SU-DHL-6 (cell line): ENCODE data around the gene PRDM16.

ENCODE experiments used
- H2AFZ ChIP-seq: fragments of 200-600 bp; sonication (generic); 2 replicates; pipeline ENCODE4 v1.6.1; 2014; ENCODE audit warnings: low read depth, mild to moderate bottlenecking, moderate library complexity, mixed read lengths, antibody characterized with exemption, low read length; ENCODE audit not compliant: severe bottlenecking
- H3F3A ChIP-seq: fragments of 200-600 bp; shearing (Covaris generic); 2 replicates; pipeline ENCODE4 v1.6.0; 2016; ENCODE audit warnings: antibody characterized with exemption, mild to moderate bottlenecking; ENCODE audit not compliant: insufficient read depth
- H3K27ac ChIP-seq: fragments of 200-600 bp; sonication (generic); 2 replicates; pipeline ENCODE4 v1.5.1; 2016; ENCODE audit warnings: low read depth, mild to moderate bottlenecking, low read length, moderate library complexity, mixed read lengths
- H3K27me3 ChIP-seq: fragments of 200-600 bp; sonication (generic), shearing (Covaris generic); 2 replicates; pipeline ENCODE4 v1.6.0; 2014; ENCODE audit warnings: mild to moderate bottlenecking, low read length
- H3K36me3 ChIP-seq: fragments of 200-600 bp; sonication (generic); 2 replicates; pipeline ENCODE4 v1.6.1; 2014; ENCODE audit warnings: mild to moderate bottlenecking, low read length, mixed read lengths
- H3K4me2 ChIP-seq: fragments of 300-600, 200-600 bp; shearing (Covaris generic), sonication (generic); 2 replicates; pipeline ENCODE4 v1.6.0; 2014; ENCODE audit warnings: low read length, low read depth, mild to moderate bottlenecking; ENCODE audit not compliant: poor library complexity, severe bottlenecking
- H3K4me3 ChIP-seq: fragments of 200-600 bp; sonication (generic); 2 replicates; pipeline ENCODE4 v1.5.1; 2014; ENCODE audit warnings: antibody characterized with exemption, low read length, mild to moderate bottlenecking, mixed read lengths; ENCODE audit not compliant: insufficient read depth, poor library complexity, severe bottlenecking
- H3K79me2 ChIP-seq: fragments of 200-600 bp; sonication (generic); 2 replicates; pipeline ENCODE4 v1.6.1; 2014; ENCODE audit warnings: mild to moderate bottlenecking, low read length, moderate library complexity; ENCODE audit not compliant: insufficient read depth
- H3K9ac ChIP-seq: fragments of 200-600 bp; sonication (generic); 2 replicates; pipeline ENCODE4 v1.7.0; 2014; ENCODE audit warnings: mild to moderate bottlenecking, low read length
- H3K9me2 ChIP-seq: fragments of 200-600 bp; sonication (generic); replicated peaks from 2 replicates; pipeline ENCODE4 v1.6.1; 2014; ENCODE audit warnings: low read length; ENCODE audit not compliant: insufficient read depth
- H3K9me3 ChIP-seq: fragments of 200-600 bp; sonication (generic); 2 replicates; pipeline ENCODE4 v1.6.1; 2014; ENCODE audit warnings: low read length, mixed read lengths; ENCODE audit not compliant: insufficient read depth
- H4K20me1 ChIP-seq: fragments of 200-600 bp; sonication (generic); 2 replicates; pipeline ENCODE4 v1.6.1; 2014; ENCODE audit warnings: low read depth, mild to moderate bottlenecking, antibody characterized with exemption, low read length, moderate library complexity, mixed read lengths
- CTCF ChIP-seq: fragments of 200-600 bp; sonication (generic); IDR thresholded peaks from one replicate; pipeline ENCODE4 v1.5.1; 2017; ENCODE audit warnings: antibody characterized with exemption, mild to moderate bottlenecking, low read length, moderate library complexity; ENCODE audit not compliant: insufficient read depth, poor library complexity, severe bottlenecking
- EZH2phosphoT487 ChIP-seq: fragments of 200-600 bp; sonication (generic), shearing (Covaris generic); conservative IDR thresholded peaks from 2 replicates; pipeline ENCODE4 v1.6.1; 2018; ENCODE audit warnings: mild to moderate bottlenecking, antibody characterized with exemption, low read length, moderate library complexity, mixed read lengths

PRDM16 gene

GRCh38 chr1:3430820-3431219 lies 361.8 kb downstream of the PRDM16 start:
- Histone ChIP-seq H3K4me3 (no peak overlapping the region), H2AFZ (no peak overlapping the region), H3K4me2 (no peak overlapping the region), H3K27me3 (no peaks in the 10 kb centered on the region), H3K27ac (no peak overlapping the region), H3K9me2 (no peaks in the 10 kb centered on the region), H3K9ac (no peak overlapping the region), H3K36me3 (no peaks in the 10 kb centered on the region), H3F3A (no peaks in the 10 kb centered on the region), H3K79me2 (no peaks in the 10 kb centered on the region), H3K9me3 (no peaks in the 10 kb centered on the region), H4K20me1 (no peaks in the 10 kb centered on the region)
- TF ChIP-seq EZH2phosphoT487 (no peak), CTCF (no peak)

GRCh38 chr1:3431266-3431665 lies 362.3 kb downstream of the PRDM16 start:
- TF ChIP-seq CTCF, result no peak
- H3K27ac ChIP-seq, result no peak overlapping the region
- H4K20me1 ChIP-seq, result no peaks in the 10 kb centered on the region
- no peaks in the 10 kb centered on the region for H3K9me2 ChIP-seq
- no peaks in the 10 kb centered on the region for H3K9me3 ChIP-seq
- H3K9ac ChIP-seq, result no peak overlapping the region
- H3K36me3 ChIP-seq, result no peaks in the 10 kb centered on the region
- H2AFZ ChIP-seq, result no peak overlapping the region
- no peak overlapping the region for H3K4me3 ChIP-seq
- H3F3A ChIP-seq, result no peaks in the 10 kb centered on the region
- no peaks in the 10 kb centered on the region for H3K27me3 ChIP-seq
- H3K4me2 ChIP-seq, result no peak overlapping the region
- H3K79me2 ChIP-seq, result no peaks in the 10 kb centered on the region

- Histone ChIP-seq H3K9ac (no peak overlapping the region), H3K27ac (no peak overlapping the region), H3K4me3 (no peak overlapping the region), H4K20me1 (no peaks in the 10 kb centered on the region), H3K27me3 (no peaks in the 10 kb centered on the region), H3F3A (no peaks in the 10 kb centered on the region), H3K9me3 (no peaks in the 10 kb centered on the region), H3K79me2 (no peaks in the 10 kb centered on the region), H3K4me2 (no peak overlapping the region), H3K36me3 (no peaks in the 10 kb centered on the region), H2AFZ (no peak overlapping the region), H3K9me2 (no peaks in the 10 kb centered on the region)
- no peak for TF ChIP-seq CTCF
- no peak for TF ChIP-seq EZH2phosphoT487
Measured at GRCh38 chr1:3431686-3432085, 362.7 kb downstream of the PRDM16 start.

- no peaks in the 10 kb centered on the region for H4K20me1 ChIP-seq
- H3K27ac ChIP-seq, result no peak overlapping the region
Measured at GRCh38 chr1:3432306-3432705, 363.3 kb downstream of the PRDM16 start.

More at GRCh38 chr1:3432306-3432705, 363.3 kb downstream of the PRDM16 start:
- no peaks in the 10 kb centered on the region for H3K9me2 ChIP-seq
- no peaks in the 10 kb centered on the region for H3K79me2 ChIP-seq
- H2AFZ ChIP-seq, result no peak overlapping the region
- no peak overlapping the region for H3K9ac ChIP-seq
- no peaks in the 10 kb centered on the region for H3F3A ChIP-seq
- no peaks in the 10 kb centered on the region for H3K9me3 ChIP-seq
- H3K4me2 ChIP-seq, result no peak overlapping the region
- TF ChIP-seq CTCF, result no peak
- H3K27me3 ChIP-seq, result no peaks in the 10 kb centered on the region
- no peaks in the 10 kb centered on the region for H3K36me3 ChIP-seq
- H3K4me3 ChIP-seq, result no peak overlapping the region
